H1 (cell line): ENCODE data around the gene APOL6. TPM values are rescaled to one million over a fixed set of nuclear protein-coding genes. Genes with fewer than 3 reads are reported as not detected.

Source experiments
- CTCF ChIA-PET: fragments of 300-600 bp; sonication (Branson Sonifier 250); formaldehyde crosslinking; loops from one replicate; lab custom pipeline; 2021; ENCODE audit not compliant: partially characterized antibody; lab: Charles Lee
- POLR2A ChIA-PET: fragments of 300-600 bp; sonication (Branson Sonifier 250); formaldehyde crosslinking; loops from one replicate; lab custom pipeline; 2021; ENCODE audit warnings: inconsistent platforms; ENCODE audit not compliant: partially characterized antibody; lab: Charles Lee
- DNase-seq, 2 experiments: peaks; one replicate each; pipeline versions ENCODE4 v3.0.0 to v3.0.0-alpha.2; 2010 to 2022; ENCODE audit warnings: low spot score in 2 of 2, low read depth in 1 of 2, mixed read lengths in 1 of 2
- FAIRE-seq: peaks from 2 replicates; lab custom pipeline; 2011; peaks lifted over from hg19 to GRCh38; lab: Jason Lieb, UNC
- H2AFZ ChIP-seq: 2 replicates; pipeline ENCODE4 v1.8.1; 2012; ENCODE audit warnings: low read length, inconsistent platforms
- H2AK5ac ChIP-seq: 2 replicates; pipeline ENCODE4 v1.6.1; 2013; ENCODE audit warnings: low read depth, low read length
- H2BK120ac ChIP-seq: replicated peaks from 2 replicates; pipeline ENCODE3; 2013; ENCODE audit warnings: low read depth, low read length, inconsistent platforms
- H2BK12ac ChIP-seq: 2 replicates; pipeline ENCODE4 v1.6.1; 2013; ENCODE audit warnings: low read depth, low read length
- H2BK15ac ChIP-seq: 2 replicates; pipeline ENCODE4 v1.6.1; 2013; ENCODE audit warnings: low read length
- H2BK20ac ChIP-seq: 2 replicates; pipeline ENCODE4 v1.6.1; 2013; ENCODE audit warnings: low read length
- H2BK5ac ChIP-seq: 2 replicates; pipeline ENCODE4 v1.6.1; 2013; ENCODE audit warnings: low read depth, low read length
- H3K14ac ChIP-seq: 2 replicates; pipeline ENCODE4 v1.6.1; 2013; ENCODE audit warnings: inconsistent platforms; ENCODE audit not compliant: insufficient read length
- H3K18ac ChIP-seq: 2 replicates; pipeline ENCODE4 v1.6.1; 2013; ENCODE audit warnings: low read length; ENCODE audit errors: extremely low read depth
- H3K23ac ChIP-seq: 2 replicates; pipeline ENCODE4 v1.6.1; 2013; ENCODE audit warnings: inconsistent platforms; ENCODE audit not compliant: insufficient read length
- H3K23me2 ChIP-seq: 2 replicates; pipeline ENCODE4 v1.6.1; 2013; ENCODE audit warnings: low read depth, low read length
- H3K27ac ChIP-seq: 2 replicates; pipeline ENCODE4 v1.6.1; 2011; ENCODE audit warnings: low read depth, low read length, inconsistent platforms
- H3K27me3 ChIP-seq, 4 experiments: replicated peaks in 1 of 4; 1 replicate in 1 of 4; 2 replicates in 3 of 4; pipeline versions ENCODE4 v1.6.1 to v1.8.1; 2011 to 2013; ENCODE audit warnings: low read length in 3 of 4, mild to moderate bottlenecking in 3 of 4, inconsistent platforms in 2 of 4, mixed read lengths in 2 of 4, moderate library complexity in 1 of 4; ENCODE audit not compliant: control insufficient read depth in 3 of 4, insufficient read depth in 3 of 4; ENCODE audit errors: extremely low read depth in 1 of 4
- H3K36me3 ChIP-seq, 4 experiments: 2 replicates each; pipeline versions ENCODE4 v1.6.1 to v1.8.1; 2011 to 2013; ENCODE audit warnings: mild to moderate bottlenecking in 4 of 4, low read length in 3 of 4, moderate library complexity in 2 of 4, control low read depth in 1 of 4, inconsistent platforms in 1 of 4; ENCODE audit not compliant: insufficient read depth in 4 of 4, control insufficient read depth in 2 of 4
- H3K4ac ChIP-seq: replicated peaks from 2 replicates; pipeline ENCODE3; 2013; ENCODE audit warnings: low read length, low read depth, mixed read lengths, inconsistent platforms; ENCODE audit not compliant: insufficient read length
- H3K4me1 ChIP-seq, 4 experiments: replicated peaks in 1 of 4; 1 replicate in 1 of 4; 2 replicates in 3 of 4; pipeline versions ENCODE4 v1.6.1 to v1.8.1; 2011 to 2013; ENCODE audit warnings: low read length in 3 of 4, inconsistent platforms in 2 of 4, mixed read lengths in 1 of 4; ENCODE audit not compliant: insufficient read depth in 4 of 4, control insufficient read depth in 3 of 4
- H3K4me2 ChIP-seq, 2 experiments: 2 replicates each; pipeline versions ENCODE4 v1.6.1 to v1.8.1; 2011 to 2013; ENCODE audit warnings: low read depth in 2 of 2, low read length in 2 of 2, control low read depth in 1 of 2, inconsistent platforms in 1 of 2, mild to moderate bottlenecking in 1 of 2; ENCODE audit not compliant: insufficient read depth in 1 of 2
- H3K4me3 ChIP-seq, 4 experiments: fragments of 200-600, 300-600 bp in 1 of 4; sonication (generic), shearing (Covaris generic), sonication (Bioruptor Twin) in 1 of 4; 2 replicates each; pipeline versions ENCODE4 v1.5.1 to v1.8.1; 2011 to 2016; ENCODE audit warnings: low read length in 4 of 4, low read depth in 3 of 4, control low read depth in 2 of 4, inconsistent platforms in 2 of 4, mild to moderate bottlenecking in 2 of 4, mixed read lengths in 1 of 4, moderate library complexity in 1 of 4; ENCODE audit not compliant: insufficient read depth in 2 of 4; ENCODE audit errors: extremely low read depth in 1 of 4
- H3K56ac ChIP-seq: replicated peaks from 2 replicates; pipeline ENCODE3; 2013; ENCODE audit warnings: low read depth, mild to moderate bottlenecking, mixed read lengths, low read length, inconsistent platforms; ENCODE audit not compliant: insufficient read length
- H3K79me1 ChIP-seq: 2 replicates; pipeline ENCODE4 v1.6.1; 2013; ENCODE audit warnings: low read depth, low read length, control low read depth
- H3K79me2 ChIP-seq, 2 experiments: 2 replicates each; pipeline versions ENCODE4 v1.6.1 to v1.8.1; 2012 to 2013; ENCODE audit warnings: low read length in 2 of 2, mild to moderate bottlenecking in 2 of 2, inconsistent platforms in 1 of 2; ENCODE audit not compliant: insufficient read depth in 2 of 2, control insufficient read depth in 1 of 2
- H3K9ac ChIP-seq, 4 experiments: replicated peaks in 1 of 4; 1 replicate in 1 of 4; 2 replicates in 3 of 4; pipeline versions ENCODE4 v1.6.1 to v1.8.1; 2011 to 2013; ENCODE audit warnings: low read depth in 3 of 4, low read length in 3 of 4, control low read depth in 2 of 4, mild to moderate bottlenecking in 2 of 4, moderate library complexity in 2 of 4, inconsistent platforms in 1 of 4; ENCODE audit errors: extremely low read depth in 1 of 4
- H3K9me3 ChIP-seq, 2 experiments: 2 replicates each; pipeline versions ENCODE4 v1.6.1 to v1.8.1; 2012 to 2013; ENCODE audit warnings: mild to moderate bottlenecking in 2 of 2, moderate library complexity in 2 of 2, control low read depth in 1 of 2, inconsistent platforms in 1 of 2, low read depth in 1 of 2, low read length in 1 of 2, mixed read lengths in 1 of 2; ENCODE audit not compliant: insufficient read depth in 2 of 2
- H4K20me1 ChIP-seq, 2 experiments: replicated peaks in 1 of 2; 2 replicates each; pipeline versions ENCODE3 to v1.8.1; 2011 to 2013; ENCODE audit warnings: inconsistent platforms in 2 of 2, low read length in 2 of 2, mild to moderate bottlenecking in 1 of 2; ENCODE audit not compliant: insufficient read depth in 2 of 2, control insufficient read depth in 1 of 2
- H4K5ac ChIP-seq: 2 replicates; pipeline ENCODE4 v1.6.1; 2013; ENCODE audit warnings: low read length, low read depth, mixed read lengths, inconsistent platforms; ENCODE audit not compliant: insufficient read length
- H4K8ac ChIP-seq: 2 replicates; pipeline ENCODE4 v1.8.0; 2013; ENCODE audit warnings: mild to moderate bottlenecking, moderate library complexity, low read length, inconsistent platforms; ENCODE audit not compliant: insufficient read depth; ENCODE audit errors: extremely low read depth
- H4K91ac ChIP-seq: replicated peaks from 2 replicates; pipeline ENCODE3; 2013; ENCODE audit warnings: low read length, mixed read lengths, inconsistent platforms; ENCODE audit not compliant: insufficient read length
- KDM1A ChIP-seq: fragments of 200-600, 300-600 bp; sonication (generic); IDR thresholded peaks from 2 replicates; pipeline ENCODE4 v1.7.1; 2016; ENCODE audit warnings: mild to moderate bottlenecking, low read length, borderline replicate concordance
- SP4 ChIP-seq: IDR thresholded peaks from 2 replicates; pipeline ENCODE4 v1.6.1; 2012; ENCODE audit warnings: low read length, inconsistent platforms
- WGBS, 2 experiments: shearing (Covaris generic) in 1 of 2; methylation state at CpG; one replicate each; pipeline versions ENCODE4 v1.1.6 to v1.1.7; 2013 to 2015; ENCODE audit warnings: low lambda C conversion rate in 2 of 2, mixed read lengths in 2 of 2, inconsistent platforms in 1 of 2, low coverage in 1 of 2, missing lambda C conversion rate in 1 of 2; ENCODE audit not compliant: insufficient replicate concordance in 2 of 2, insufficient coverage in 1 of 2, insufficient read length in 1 of 2; ENCODE audit errors: extremely low coverage in 1 of 2, missing lambda C conversion rate in 1 of 2; 5-methylcytosine and 5-hydroxymethylcytosine counted together
- polyA plus RNA-seq, 7 experiments: library from polyadenylated mRNA; depleted of rRNA in 3 of 7; stranded (reverse) in 5 of 7; unstranded in 2 of 7; fragments of >200 nt in 5 of 7; fragments of 200-250 nt in 2 of 7; gene quantifications; 1 replicate in 5 of 7; 2 replicates in 1 of 7; 4 replicates in 1 of 7; pipeline versions ENCODE4 v1.2.1 to v1.2.3, GENCODE V29; 2011 to 2013; ENCODE audit warnings: missing spikeins in 2 of 7, mixed read lengths in 2 of 7
- total RNA-seq: library from RNA; stranded (reverse); fragmentation: NEBNext Ultra II Directional; extraction: Animal tissue kit (Norgen Biotek cat#: 25700); gene quantifications from 2 replicates; pipeline ENCODE4 v1.2.1, GENCODE V29; 2021

Gene APOL6
- total and polyA plus RNA-seq, 2 of the 8 experiments (the other 6 are each of a cell fraction or from before 2014, with no cell fraction given): 0.06 to 0.13 TPM

GRCh38 chr22:35609761-35610160 is 38.5 kb upstream of the APOL6 start:
- DNase-seq (no peak), FAIRE-seq (no peak)
- H3K4me2 ChIP-seq: no peak overlapping the region
- POLR2A ChIA-PET: no interaction called here
- H4K20me1 ChIP-seq: peaks cover 0 to 2% of the 10 kb centered on the region in 2 experiments
- CTCF ChIA-PET: interaction anchor here (1.4 to 2.3 kb wide), 3 partner anchors 10 to 26 kb away, joined by 4 to 12 read pairs (median 5); no protein-coding TSS in a partner anchor
- no peak overlapping the region for H3K4me3 ChIP-seq
- no peaks in the 10 kb centered on the region for H3K79me2 ChIP-seq
- no peak overlapping the region for H4K8ac ChIP-seq
- no peak overlapping the region for H3K18ac ChIP-seq
- no peak overlapping the region for H4K5ac ChIP-seq
- no peaks in the 10 kb centered on the region for H3K4me1 ChIP-seq
- 85% methylated on average over 4 of the region's 4 CpGs; no CpG with 5 or more reads in 1 of the 2 experiments for WGBS, 2 experiments
- no peak overlapping the region for H2BK12ac ChIP-seq
- TF ChIP-seq SP4 (no peak), KDM1A (0 out of 2 replicates have a peak, but pooled peaks have one; percentile 59)
- H3K9ac ChIP-seq: no peak overlapping the region
- H3K4ac ChIP-seq: no peak overlapping the region
- no peak overlapping the region for H3K27ac ChIP-seq
- no peak overlapping the region for H2BK5ac ChIP-seq
- no peak overlapping the region for H2AFZ ChIP-seq
- H3K23me2 ChIP-seq: no peaks in the 10 kb centered on the region
- no peaks in the 10 kb centered on the region for H3K36me3 ChIP-seq
- H2BK120ac ChIP-seq: no peak overlapping the region
- no peaks in the 10 kb centered on the region for H3K79me1 ChIP-seq
- H2AK5ac ChIP-seq: no peak overlapping the region
- no peak overlapping the region for H3K23ac ChIP-seq
- H3K9me3 ChIP-seq: no peaks in the 10 kb centered on the region
- H3K14ac ChIP-seq: no peak overlapping the region
- H2BK15ac ChIP-seq: no peak overlapping the region
- no peak overlapping the region for H3K56ac ChIP-seq
- no peaks in the 10 kb centered on the region; a peak in 1 of 7 replicates for H3K27me3 ChIP-seq
- no peak overlapping the region for H4K91ac ChIP-seq
- no peak overlapping the region for H2BK20ac ChIP-seq
